Activated CD4-positive, CD25-positive, alpha-beta regulatory T cell treated with anti-CD3 and anti-CD28 coated beads, Interleukin-2, amount 50 U/mL, for 72 hours (primary cell): ENCODE measurements around the gene AGAP1.

ENCODE experiments used
- DNase-seq: peaks from one replicate; pipeline ENCODE4 v3.0.0; 2021

The AGAP1 gene

GRCh38 chr2:235903782-235904584 is 410.1 kb downstream of the AGAP1 start:
- DNase-seq = no peak

- no peak for DNase-seq
These were observed 410.7 kb downstream of the AGAP1 start for GRCh38 chr2:235904585-235904931.

GRCh38 chr2:235908826-235909225 is 415.0 kb downstream of the AGAP1 start:
- no peak for DNase-seq

- no peak for DNase-seq
These were observed 415.5 kb downstream of the AGAP1 start for GRCh38 chr2:235909358-235909757.

- DNase-seq = no peak
These were observed 416.2 kb downstream of the AGAP1 start for GRCh38 chr2:235910067-235910466.

- no peak for DNase-seq
These were observed 417.3 kb downstream of the AGAP1 start for GRCh38 chr2:235911125-235911524.

GRCh38 chr2:235911633-235912233 is 417.9 kb downstream of the AGAP1 start:
- DNase-seq = no peak

- DNase-seq = no peak
These were observed 420.9 kb downstream of the AGAP1 start for GRCh38 chr2:235914756-235915155.

- DNase-seq = no peak
These were observed 423.7 kb downstream of the AGAP1 start for GRCh38 chr2:235917506-235917905.

GRCh38 chr2:235918876-235919275 is 425.0 kb downstream of the AGAP1 start:
- DNase-seq = no peak

- DNase-seq = no peak
These were observed 426.5 kb downstream of the AGAP1 start for GRCh38 chr2:235920216-235920865.

GRCh38 chr2:235921508-235922191 is 427.8 kb downstream of the AGAP1 start:
- no peak for DNase-seq

- no peak for DNase-seq
These were observed 429.0 kb downstream of the AGAP1 start for GRCh38 chr2:235922839-235923238.

- DNase-seq = no peak
These were observed 430.2 kb downstream of the AGAP1 start for GRCh38 chr2:235923859-235924674.

GRCh38 chr2:235924675-235925063 is 430.8 kb downstream of the AGAP1 start:
- no peak for DNase-seq

GRCh38 chr2:235925250-235925919 is 431.5 kb downstream of the AGAP1 start:
- DNase-seq = no peak

GRCh38 chr2:235926229-235926628 is 432.4 kb downstream of the AGAP1 start:
- DNase-seq = no peak

GRCh38 chr2:235928751-235929370 is 435.0 kb downstream of the AGAP1 start:
- DNase-seq = no peak

- DNase-seq = no peak
These were observed 436.9 kb downstream of the AGAP1 start for GRCh38 chr2:235930701-235931100.

GRCh38 chr2:235931676-235932075 is 437.8 kb downstream of the AGAP1 start:
- no peak for DNase-seq

- DNase-seq = no peak
These were observed 440.4 kb downstream of the AGAP1 start for GRCh38 chr2:235934059-235934773.
